ENCODE measurements around the gene OPRD1. TPM values are rescaled to one million over a fixed set of nuclear protein-coding genes. Genes with fewer than 3 reads are reported as not detected.
"Not testable (repeated sequence)": the region's sequence is repeated elsewhere in the genome, so short reads cannot be mapped to it uniquely, and the experiment has no call there.

The OPRD1 gene
- total RNA-seq, 1 donor from 2014 or later = not detected

GRCh38 chr1:28801461-28801860 lies 10.5 kb upstream of the OPRD1 start:
- ATAC-seq = no peak

GRCh38 chr1:28803051-28803450 lies 8.9 kb upstream of the OPRD1 start:
- ATAC-seq = no peak

GRCh38 chr1:28803662-28804061 lies 8.3 kb upstream of the OPRD1 start:
- ATAC-seq = no peak

GRCh38 chr1:28804071-28804470 lies 7.9 kb upstream of the OPRD1 start:
- ATAC-seq = no peak

- ATAC-seq = no peak
Observed at GRCh38 chr1:28807046-28807445, 4.9 kb upstream of the OPRD1 start.

GRCh38 chr1:28807986-28808385 lies 4.0 kb upstream of the OPRD1 start:
- ATAC-seq = no peak

GRCh38 chr1:28811369-28811765 lies 603 bp upstream of the OPRD1 start:
- ATAC-seq = no peak

- ATAC-seq = no peak
Observed at GRCh38 chr1:28812669-28813468, 899 bp downstream of the OPRD1 start.

GRCh38 chr1:28813931-28814465 lies 2.0 kb downstream of the OPRD1 start:
- ATAC-seq = no peak

GRCh38 chr1:28815533-28816185 lies 3.7 kb downstream of the OPRD1 start:
- no peak for ATAC-seq

GRCh38 chr1:28817133-28817532 lies 5.2 kb downstream of the OPRD1 start:
- no peak for ATAC-seq

- ATAC-seq = no peak
Observed at GRCh38 chr1:28819020-28819419, 7.0 kb downstream of the OPRD1 start.

GRCh38 chr1:28822799-28823198 lies 10.8 kb downstream of the OPRD1 start:
- no peak for ATAC-seq

- not testable (repeated sequence) for ATAC-seq
Observed at GRCh38 chr1:28824061-28824460, 12.1 kb downstream of the OPRD1 start.

- not testable (repeated sequence) for ATAC-seq
Observed at GRCh38 chr1:28828227-28828858, 16.4 kb downstream of the OPRD1 start.

- no peak for ATAC-seq
Observed at GRCh38 chr1:28830814-28831213, 18.8 kb downstream of the OPRD1 start.

GRCh38 chr1:28832966-28833365 lies 21.0 kb downstream of the OPRD1 start:
- ATAC-seq = no peak

- no peak for ATAC-seq
Observed at GRCh38 chr1:28833381-28833780, 21.4 kb downstream of the OPRD1 start.

GRCh38 chr1:28835237-28835650 lies 23.3 kb downstream of the OPRD1 start:
- ATAC-seq = no peak

- ATAC-seq = no peak
Observed at GRCh38 chr1:28836421-28836956, 24.5 kb downstream of the OPRD1 start.

- ATAC-seq = no peak
Observed at GRCh38 chr1:28840928-28841544, 29.1 kb downstream of the OPRD1 start.

- ATAC-seq = no peak
Observed at GRCh38 chr1:28845786-28846543, 34.0 kb downstream of the OPRD1 start.
